Mucosa of stomach (tissue), 1 donor: Measurements from ENCODE around the gene DIO1.

Experiments used
- H3K27me3 ChIP-seq: one replicate; pipeline ENCODE4 v1.7.0; 2013; ENCODE audit warnings: mild to moderate bottlenecking, low read length; ENCODE audit not compliant: control insufficient read depth, insufficient read depth
- H3K36me3 ChIP-seq: one replicate; pipeline ENCODE4 v1.7.0; 2013; ENCODE audit warnings: low read length; ENCODE audit not compliant: control insufficient read depth, insufficient read depth
- H3K4me1 ChIP-seq: one replicate; pipeline ENCODE4 v1.7.0; 2013; ENCODE audit warnings: mild to moderate bottlenecking, low read length; ENCODE audit not compliant: control insufficient read depth, insufficient read depth
- H3K4me3 ChIP-seq: one replicate; pipeline ENCODE4 v1.7.0; 2013; ENCODE audit warnings: low read length
- H3K9ac ChIP-seq: one replicate; pipeline ENCODE4 v1.7.0; 2013; ENCODE audit warnings: mild to moderate bottlenecking, low read length, moderate library complexity
- H3K9me3 ChIP-seq: one replicate; pipeline ENCODE4 v1.7.0; 2013; ENCODE audit warnings: mild to moderate bottlenecking, low read length, moderate library complexity; ENCODE audit not compliant: control insufficient read depth
- donor health status: Pancreatic carcinoma.

The DIO1 gene

DNA sequence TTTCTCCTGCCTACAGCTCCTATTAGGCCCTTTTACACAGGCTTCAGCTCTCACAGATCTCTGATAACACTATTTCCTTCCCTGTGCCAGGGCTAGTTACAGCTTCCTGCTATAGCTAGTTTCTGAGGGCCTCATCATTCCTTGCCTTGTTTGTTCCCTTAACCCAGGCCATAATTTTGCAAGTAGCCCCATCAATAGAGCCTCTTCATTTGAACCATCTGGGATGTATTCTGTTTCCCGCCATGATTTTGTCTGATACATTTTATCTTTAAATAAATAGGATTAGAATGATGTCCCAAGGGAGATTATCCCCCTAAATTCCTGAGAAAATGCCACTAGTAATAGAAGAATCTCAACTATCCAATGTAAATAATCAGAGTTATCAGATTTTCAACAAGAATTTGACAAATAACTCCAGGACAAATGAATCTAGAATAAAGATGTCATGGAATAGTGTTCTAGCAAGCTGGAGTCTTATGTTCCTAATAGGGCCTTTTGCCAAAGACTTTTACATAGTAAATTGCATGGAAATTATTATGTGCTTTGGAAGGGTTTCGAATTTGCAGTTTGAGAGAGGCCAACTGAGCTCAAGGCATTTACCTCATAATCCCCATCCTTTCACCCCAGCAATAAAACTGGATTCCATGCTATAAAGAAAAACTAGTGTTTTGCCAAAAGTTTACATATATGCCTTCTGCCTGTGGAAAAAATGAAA, 35.4 kb downstream of the DIO1 start:
- peaks cover under 1% of the 10 kb centered on the region for H3K9me3 ChIP-seq
- H3K36me3 ChIP-seq = no peaks in the 10 kb centered on the region
- no peaks in the 10 kb centered on the region for H3K27me3 ChIP-seq
- H3K9ac ChIP-seq = no peak overlapping the region
- no peaks in the 10 kb centered on the region for H3K4me1 ChIP-seq
- no peak overlapping the region for H3K4me3 ChIP-seq

DNA sequence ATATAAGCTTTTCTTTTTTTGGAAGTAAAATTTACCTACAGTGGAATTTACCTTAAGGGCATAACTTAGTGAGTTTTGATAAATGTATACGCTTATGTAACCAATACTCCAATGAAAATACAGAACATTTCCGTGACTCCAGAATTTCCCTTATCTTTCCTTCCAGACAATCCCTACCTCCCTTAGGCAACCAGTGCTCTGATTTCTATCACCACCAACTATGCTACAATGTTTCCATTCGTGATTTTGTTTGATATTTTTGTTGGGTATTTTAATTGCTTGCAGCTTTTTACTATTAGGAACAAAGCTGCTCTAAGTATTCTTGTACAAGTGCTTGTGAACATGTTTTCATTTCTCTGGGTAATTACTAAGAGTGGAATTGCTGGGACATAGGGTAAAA, 36.9 kb downstream of the DIO1 start:
- Histone ChIP-seq H3K9ac (no peak overlapping the region), H3K36me3 (no peaks in the 10 kb centered on the region), H3K4me1 (no peaks in the 10 kb centered on the region), H3K9me3 (peaks cover 4% of the 10 kb centered on the region), H3K27me3 (no peaks in the 10 kb centered on the region), H3K4me3 (no peak overlapping the region)

DNA sequence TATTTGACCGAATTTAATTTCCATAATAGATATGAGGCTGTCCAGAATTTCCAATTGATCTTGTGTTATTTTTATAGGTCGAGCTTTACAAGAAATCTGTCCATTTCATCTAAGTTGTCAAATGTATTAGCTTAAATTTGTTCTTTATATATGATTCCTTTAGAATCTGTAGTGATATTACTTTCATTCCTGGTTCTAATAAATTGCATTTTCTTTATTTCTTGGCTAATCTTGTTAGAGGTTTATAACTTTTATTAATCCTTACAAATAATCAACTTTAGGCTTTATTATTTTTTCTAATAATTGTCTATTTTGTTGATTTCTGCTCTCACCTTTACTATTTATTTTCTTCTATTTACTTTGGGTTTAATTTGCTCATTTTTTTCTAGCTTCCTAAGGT, 37.5 kb downstream of the DIO1 start:
- H3K9ac ChIP-seq = no peak overlapping the region
- H3K27me3 ChIP-seq = no peaks in the 10 kb centered on the region
- peaks cover 4% of the 10 kb centered on the region for H3K9me3 ChIP-seq
- no peaks in the 10 kb centered on the region for H3K4me1 ChIP-seq
- no peak overlapping the region for H3K4me3 ChIP-seq
- no peaks in the 10 kb centered on the region for H3K36me3 ChIP-seq

DNA sequence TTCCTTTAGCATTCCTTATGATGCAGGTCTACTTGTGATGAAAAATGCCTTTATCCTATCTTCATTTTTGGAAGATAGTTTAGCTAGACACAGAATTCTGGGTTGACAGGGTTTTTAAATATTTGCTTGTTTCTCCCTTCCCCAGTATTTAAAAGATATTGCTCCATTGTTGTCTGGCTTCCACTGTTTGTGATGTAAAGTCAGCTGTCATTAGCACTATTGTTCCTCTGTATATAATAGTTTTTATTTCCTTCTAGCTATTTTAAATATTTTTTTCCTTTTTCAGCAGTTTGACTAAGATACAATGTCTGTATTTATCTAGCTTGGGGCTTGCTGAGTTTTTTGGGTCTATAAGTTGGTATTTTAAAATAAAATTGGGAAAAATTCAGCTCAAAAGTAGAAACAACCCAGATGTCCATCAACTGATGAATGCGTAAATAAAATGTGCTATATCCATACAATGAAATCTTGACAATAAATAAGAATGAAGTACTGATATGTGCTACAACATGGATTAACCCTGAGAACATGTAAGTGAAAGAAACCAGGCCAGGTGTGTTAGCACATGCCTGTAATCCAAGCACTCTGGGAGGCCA, 40.3 kb downstream of the DIO1 start:
- Histone ChIP-seq H3K36me3 (no peaks in the 10 kb centered on the region), H3K4me1 (no peaks in the 10 kb centered on the region), H3K9me3 (peaks cover 4% of the 10 kb centered on the region), H3K27me3 (no peaks in the 10 kb centered on the region), H3K9ac (no peak overlapping the region), H3K4me3 (no peak overlapping the region)

DNA sequence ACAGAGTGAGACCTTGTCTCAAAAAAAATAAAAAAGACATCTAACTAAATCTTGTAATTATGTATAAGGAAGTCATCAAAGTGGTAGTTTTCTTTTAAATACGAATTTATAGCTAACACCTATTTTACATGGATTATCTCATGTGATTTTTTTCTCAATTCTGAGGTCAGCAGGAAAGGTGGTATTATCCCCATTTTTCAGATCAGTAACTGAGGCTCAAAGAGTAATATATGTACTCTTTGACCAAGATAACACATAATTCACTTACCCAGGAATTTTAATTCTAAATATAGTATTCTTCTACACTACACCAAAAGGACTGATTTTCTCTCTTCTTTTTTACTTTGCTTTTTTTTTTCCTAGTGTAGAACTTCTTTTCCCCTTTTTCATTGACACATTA, 42.4 kb downstream of the DIO1 start:
- H3K9ac ChIP-seq = no peak overlapping the region
- H3K9me3 ChIP-seq = peaks cover 4% of the 10 kb centered on the region
- H3K36me3 ChIP-seq = no peaks in the 10 kb centered on the region
- H3K4me3 ChIP-seq = no peak overlapping the region
- H3K4me1 ChIP-seq = no peaks in the 10 kb centered on the region
- no peaks in the 10 kb centered on the region for H3K27me3 ChIP-seq

DNA sequence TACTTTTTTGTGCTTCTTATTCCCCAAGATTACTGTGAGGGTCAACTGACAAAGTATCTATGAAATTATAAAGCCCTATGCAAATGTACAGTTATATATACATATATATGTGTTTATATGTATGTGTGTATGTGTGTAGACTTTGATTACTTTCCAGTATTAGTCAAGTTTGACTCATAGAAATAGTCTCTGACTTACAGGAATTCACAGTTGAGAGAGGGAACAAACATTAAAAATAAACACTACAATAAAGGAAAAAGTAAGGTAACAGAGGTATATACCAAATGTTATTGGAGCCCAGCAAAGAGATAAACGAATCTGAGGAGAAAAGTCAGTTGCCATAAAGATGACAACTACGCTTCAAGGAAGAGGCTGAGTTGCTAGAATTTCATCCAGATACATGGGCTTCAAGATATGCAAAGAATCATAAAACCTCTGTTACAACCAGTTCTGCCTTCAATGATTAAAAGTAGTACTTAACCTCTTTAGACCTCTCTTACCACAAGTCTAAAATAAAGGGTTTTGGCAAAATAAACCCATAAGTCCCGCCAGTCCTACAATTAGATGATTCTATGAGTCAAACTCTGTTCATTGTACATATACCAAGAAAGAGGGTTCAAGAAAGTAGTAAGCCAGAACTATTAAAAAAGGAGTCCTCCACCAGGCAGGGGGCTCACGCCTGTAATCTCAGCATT, 44.3 kb downstream of the DIO1 start:
- H3K36me3 ChIP-seq = no peaks in the 10 kb centered on the region
- no peaks in the 10 kb centered on the region for H3K4me1 ChIP-seq
- peaks cover 4% of the 10 kb centered on the region for H3K9me3 ChIP-seq
- no peaks in the 10 kb centered on the region for H3K27me3 ChIP-seq
- H3K4me3 ChIP-seq = no peak overlapping the region
- no peak overlapping the region for H3K9ac ChIP-seq

DNA sequence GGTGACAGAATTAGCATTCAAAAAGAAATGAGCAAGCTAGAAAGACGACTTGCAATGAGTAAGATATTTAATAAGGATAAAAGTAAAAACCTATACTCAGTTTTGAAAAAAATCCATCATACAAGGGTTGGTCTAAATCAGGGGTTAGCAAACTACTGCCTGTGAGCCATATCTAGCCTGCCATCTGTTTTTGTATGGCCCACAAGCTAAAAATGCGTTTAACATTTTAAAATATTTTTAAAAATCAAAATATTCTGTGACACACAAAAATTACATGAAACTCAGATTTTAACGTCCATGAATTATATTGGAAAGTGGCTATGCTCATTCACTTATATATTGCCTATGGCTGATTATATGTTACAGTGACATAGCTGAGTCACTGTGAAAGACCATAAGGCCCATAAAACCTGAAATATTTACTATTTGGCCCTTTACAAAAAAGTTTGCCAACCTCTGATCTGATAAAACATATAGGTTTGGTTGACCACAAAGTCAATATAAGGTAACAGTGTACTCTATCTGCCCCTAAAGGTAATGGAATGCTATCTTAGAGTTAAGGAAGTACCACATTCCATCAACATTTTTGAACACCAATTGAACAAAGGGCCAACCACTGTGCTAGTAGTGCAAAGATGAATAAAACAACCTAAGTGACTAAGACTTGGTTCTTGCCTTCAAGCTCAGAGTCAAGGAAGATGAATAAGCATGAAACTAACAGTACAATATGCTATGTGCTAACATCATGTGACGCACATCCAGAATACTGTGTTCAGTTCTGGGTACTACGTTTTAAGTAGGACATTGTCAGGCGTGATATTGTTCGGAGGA, 48.4 kb downstream of the DIO1 start:
- no peak overlapping the region for H3K4me3 ChIP-seq
- no peak overlapping the region for H3K9ac ChIP-seq
- H3K9me3 ChIP-seq = no peaks in the 10 kb centered on the region
- peaks cover 7% of the 10 kb centered on the region for H3K4me1 ChIP-seq
- no peaks in the 10 kb centered on the region for H3K36me3 ChIP-seq
- no peaks in the 10 kb centered on the region for H3K27me3 ChIP-seq

DNA sequence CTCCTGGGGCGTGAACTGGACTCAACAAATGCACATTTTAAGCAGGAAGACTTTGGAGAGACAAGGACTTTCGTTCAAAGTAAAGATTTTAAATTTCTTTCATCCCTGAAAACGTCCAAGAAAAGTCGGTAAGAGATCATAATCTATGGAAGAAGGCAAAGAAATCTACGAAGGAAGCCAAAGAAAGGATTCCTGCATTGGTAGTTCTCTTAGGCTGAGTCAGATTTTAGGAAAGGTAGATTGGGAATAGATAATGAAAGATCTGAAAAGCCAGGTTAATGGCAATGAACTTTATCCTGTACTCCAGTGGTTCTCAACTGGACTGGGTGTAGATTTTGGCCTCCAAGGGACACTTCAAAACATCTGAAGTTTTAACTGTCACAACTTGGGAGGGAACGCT, 49.1 kb downstream of the DIO1 start:
- Histone ChIP-seq H3K36me3 (no peaks in the 10 kb centered on the region), H3K4me3 (no peak overlapping the region), H3K27me3 (no peaks in the 10 kb centered on the region), H3K9ac (no peak overlapping the region), H3K4me1 (peaks cover 7% of the 10 kb centered on the region), H3K9me3 (no peaks in the 10 kb centered on the region)

DNA sequence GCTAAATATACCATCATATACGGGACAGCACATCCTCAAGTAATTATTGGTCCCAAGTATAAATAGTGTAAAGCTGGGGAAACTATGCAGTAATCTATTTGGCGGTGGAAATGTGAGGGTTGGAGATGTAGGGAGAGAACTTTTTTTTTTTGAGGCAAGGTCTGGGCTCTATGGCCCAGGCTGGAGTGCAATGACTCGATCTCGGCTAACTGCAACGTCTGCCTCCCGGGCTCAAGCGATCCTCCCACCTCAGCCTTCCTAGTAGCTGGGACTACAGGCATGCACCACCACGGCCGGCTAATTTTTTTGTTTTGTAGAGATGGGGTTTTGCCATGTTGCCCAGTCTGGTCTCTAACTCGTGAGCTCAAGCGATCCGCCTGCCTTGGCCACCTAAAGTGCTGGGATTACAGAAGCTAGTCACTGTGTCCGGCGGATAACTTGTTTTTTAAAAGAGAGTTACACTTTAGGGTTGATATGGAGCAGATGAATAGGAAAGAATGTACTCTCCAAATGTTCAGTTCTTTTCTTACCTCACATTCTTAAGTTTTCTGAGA, 49.6 kb downstream of the DIO1 start:
- Histone ChIP-seq H3K9ac (no peak overlapping the region), H3K9me3 (no peaks in the 10 kb centered on the region), H3K4me3 (no peak overlapping the region), H3K36me3 (no peaks in the 10 kb centered on the region), H3K27me3 (no peaks in the 10 kb centered on the region), H3K4me1 (peaks cover 7% of the 10 kb centered on the region)

DNA sequence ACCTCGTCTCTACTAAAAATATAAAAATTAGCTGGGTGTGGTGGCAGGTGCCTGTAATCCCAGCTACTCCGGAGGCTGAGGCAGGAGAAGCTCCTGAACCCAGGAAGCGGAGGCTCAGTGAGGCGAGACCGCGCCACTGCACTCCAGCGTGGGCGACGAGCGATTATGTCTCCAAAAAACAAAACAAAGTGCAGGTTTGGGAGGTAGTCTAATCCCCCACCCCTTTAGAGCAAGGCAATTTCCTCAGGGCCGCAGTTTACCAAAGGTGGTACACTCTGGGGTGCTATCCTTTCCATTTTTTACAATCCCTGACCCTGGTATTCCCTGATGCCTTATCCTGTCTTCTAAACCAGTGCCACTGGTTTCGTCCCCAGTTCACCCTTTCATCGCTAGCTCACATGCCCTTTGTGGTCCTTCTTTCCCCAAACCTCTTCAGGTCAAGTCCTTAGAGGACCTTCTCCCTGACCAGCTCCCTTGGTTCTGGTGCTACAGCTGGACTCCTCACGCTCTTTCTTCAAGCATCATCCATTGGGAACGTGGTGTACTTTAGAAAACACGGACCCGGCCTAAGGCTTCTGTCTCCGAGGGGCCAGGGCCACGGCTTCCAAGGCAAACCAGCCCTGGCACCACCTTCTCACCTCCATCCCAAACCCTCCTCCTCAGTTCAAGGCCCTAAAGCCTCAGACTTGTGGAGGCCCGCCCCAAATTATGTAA, 50.6 kb downstream of the DIO1 start:
- no peaks in the 10 kb centered on the region for H3K36me3 ChIP-seq
- peaks cover 7% of the 10 kb centered on the region for H3K4me1 ChIP-seq
- H3K4me3 ChIP-seq = peak overlapping the region; percentile 72
- peak overlapping the region; percentile 63 for H3K9ac ChIP-seq
- H3K27me3 ChIP-seq = no peaks in the 10 kb centered on the region
- no peaks in the 10 kb centered on the region for H3K9me3 ChIP-seq

DNA sequence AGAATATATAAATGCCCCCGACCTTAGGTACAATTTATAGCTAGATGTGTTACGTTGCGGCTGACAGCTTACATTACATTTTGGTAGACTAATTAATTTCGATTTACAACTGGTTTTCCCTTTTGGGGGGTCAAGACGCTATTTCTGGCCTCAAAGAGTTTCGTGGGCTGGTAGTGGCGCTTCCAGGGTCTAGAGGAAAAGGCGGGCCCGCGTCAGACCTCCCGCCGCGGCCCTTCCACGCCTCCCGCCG, 51.1 kb downstream of the DIO1 start:
- no peaks in the 10 kb centered on the region for H3K36me3 ChIP-seq
- no peaks in the 10 kb centered on the region for H3K27me3 ChIP-seq
- peaks cover 7% of the 10 kb centered on the region for H3K4me1 ChIP-seq
- H3K4me3 ChIP-seq = peak overlapping the region; percentile 72
- peak overlapping the region; percentile 63 for H3K9ac ChIP-seq
- no peaks in the 10 kb centered on the region for H3K9me3 ChIP-seq
